Measurements from ENCODE around the gene SLC9B1.

DNA sequence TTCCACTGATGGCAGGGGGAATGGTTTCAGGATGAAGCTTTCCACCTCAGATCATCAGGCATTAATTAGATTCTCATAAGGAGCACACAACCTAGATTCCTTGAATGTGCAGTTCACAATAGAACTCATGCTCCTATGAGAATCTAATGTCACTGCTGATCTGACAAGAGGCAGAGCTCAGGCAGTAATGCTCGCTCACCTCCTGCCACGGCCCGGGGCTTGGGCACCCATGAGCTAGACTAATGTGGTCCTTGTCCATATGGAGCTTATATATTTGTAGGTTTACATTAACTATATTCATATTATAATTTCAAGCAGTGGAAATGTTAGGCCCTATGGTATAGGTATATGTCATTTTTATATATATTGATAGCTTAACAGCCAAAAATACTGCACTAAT lies 32.6 kb upstream of the SLC9B1 start:
- TF ChIP-seq, protein P1, sequence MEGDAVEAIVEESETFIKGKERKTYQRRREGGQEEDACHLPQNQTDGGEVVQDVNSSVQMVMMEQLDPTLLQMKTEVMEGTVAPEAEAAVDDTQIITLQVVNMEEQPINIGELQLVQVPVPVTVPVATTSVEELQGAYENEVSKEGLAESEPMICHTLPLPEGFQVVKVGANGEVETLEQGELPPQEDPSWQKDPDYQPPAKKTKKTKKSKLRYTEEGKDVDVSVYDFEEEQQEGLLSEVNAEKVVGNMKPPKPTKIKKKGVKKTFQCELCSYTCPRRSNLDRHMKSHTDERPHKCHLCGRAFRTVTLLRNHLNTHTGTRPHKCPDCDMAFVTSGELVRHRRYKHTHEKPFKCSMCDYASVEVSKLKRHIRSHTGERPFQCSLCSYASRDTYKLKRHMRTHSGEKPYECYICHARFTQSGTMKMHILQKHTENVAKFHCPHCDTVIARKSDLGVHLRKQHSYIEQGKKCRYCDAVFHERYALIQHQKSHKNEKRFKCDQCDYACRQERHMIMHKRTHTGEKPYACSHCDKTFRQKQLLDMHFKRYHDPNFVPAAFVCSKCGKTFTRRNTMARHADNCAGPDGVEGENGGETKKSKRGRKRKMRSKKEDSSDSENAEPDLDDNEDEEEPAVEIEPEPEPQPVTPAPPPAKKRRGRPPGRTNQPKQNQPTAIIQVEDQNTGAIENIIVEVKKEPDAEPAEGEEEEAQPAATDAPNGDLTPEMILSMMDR (IDR thresholded peaks at IDR 0.05), result no peak
- TF ChIP-seq POLR2A (IDR thresholded peaks at IDR 0.05), result no peak

Measured in body of pancreas (tissue), 4 donors.